Stimulated activated CD8-positive, alpha-beta memory T cell treated with anti-CD3 and anti-CD28 coated beads, Interleukin-4, amount 100 ng/mL, for 48 hours (primary cell): ENCODE measurements around the gene PRODH.
"Not testable (repeated sequence)": the region's sequence is repeated elsewhere in the genome, so short reads cannot be mapped to it uniquely, and the experiment has no call there.

ENCODE experiments used
- DNase-seq: peaks from one replicate; pipeline ENCODE4 v3.0.0-alpha.2; 2020

PRODH gene

GRCh38 chr22:18967391-18968010 lies 31.4 kb upstream of the PRODH start:
- DNase-seq: not testable (repeated sequence)

- no peak for DNase-seq
These were observed 30.7 kb upstream of the PRODH start for GRCh38 chr22:18966748-18967147.

GRCh38 chr22:18965526-18966421 lies 29.7 kb upstream of the PRODH start:
- no peak for DNase-seq

GRCh38 chr22:18964501-18965265 lies 28.6 kb upstream of the PRODH start:
- DNase-seq: not testable (repeated sequence)

GRCh38 chr22:18964051-18964450 lies 28.0 kb upstream of the PRODH start:
- not testable (repeated sequence) for DNase-seq

- no peak for DNase-seq
These were observed 26.2 kb upstream of the PRODH start for GRCh38 chr22:18962308-18962635.

- not testable (repeated sequence) for DNase-seq
These were observed 25.7 kb upstream of the PRODH start for GRCh38 chr22:18961632-18962307.

- not testable (repeated sequence) for DNase-seq
These were observed 25.1 kb upstream of the PRODH start for GRCh38 chr22:18961201-18961600.

GRCh38 chr22:18960166-18960820 lies 24.2 kb upstream of the PRODH start:
- not testable (repeated sequence) for DNase-seq

GRCh38 chr22:18959741-18960140 lies 23.6 kb upstream of the PRODH start:
- not testable (repeated sequence) for DNase-seq

GRCh38 chr22:18959266-18959665 lies 23.2 kb upstream of the PRODH start:
- DNase-seq: not testable (repeated sequence)

- DNase-seq: peak; percentile 49
These were observed 22.6 kb upstream of the PRODH start for GRCh38 chr22:18958738-18959137.

GRCh38 chr22:18958321-18958705 lies 22.2 kb upstream of the PRODH start:
- not testable (repeated sequence) for DNase-seq

- not testable (repeated sequence) for DNase-seq
These were observed 21.7 kb upstream of the PRODH start for GRCh38 chr22:18957621-18958320.

- not testable (repeated sequence) for DNase-seq
These were observed 20.9 kb upstream of the PRODH start for GRCh38 chr22:18956956-18957355.

- DNase-seq: not testable (repeated sequence)
These were observed 20.2 kb upstream of the PRODH start for GRCh38 chr22:18956121-18956895.

- DNase-seq: no peak
These were observed 19.6 kb upstream of the PRODH start for GRCh38 chr22:18955696-18956095.

- DNase-seq: no peak
These were observed 19.0 kb upstream of the PRODH start for GRCh38 chr22:18954990-18955571.

- DNase-seq: peak; percentile 79
These were observed 18.4 kb upstream of the PRODH start for GRCh38 chr22:18954303-18954989.

- not testable (repeated sequence) for DNase-seq
These were observed 17.0 kb upstream of the PRODH start for GRCh38 chr22:18953128-18953527.
